Measurements from ENCODE around the gene GOLGA8Q.
"Not testable (repeated sequence)": the region's sequence is repeated elsewhere in the genome, so short reads cannot be mapped to it uniquely, and the experiment has no call there.

The GOLGA8Q gene, protein sequence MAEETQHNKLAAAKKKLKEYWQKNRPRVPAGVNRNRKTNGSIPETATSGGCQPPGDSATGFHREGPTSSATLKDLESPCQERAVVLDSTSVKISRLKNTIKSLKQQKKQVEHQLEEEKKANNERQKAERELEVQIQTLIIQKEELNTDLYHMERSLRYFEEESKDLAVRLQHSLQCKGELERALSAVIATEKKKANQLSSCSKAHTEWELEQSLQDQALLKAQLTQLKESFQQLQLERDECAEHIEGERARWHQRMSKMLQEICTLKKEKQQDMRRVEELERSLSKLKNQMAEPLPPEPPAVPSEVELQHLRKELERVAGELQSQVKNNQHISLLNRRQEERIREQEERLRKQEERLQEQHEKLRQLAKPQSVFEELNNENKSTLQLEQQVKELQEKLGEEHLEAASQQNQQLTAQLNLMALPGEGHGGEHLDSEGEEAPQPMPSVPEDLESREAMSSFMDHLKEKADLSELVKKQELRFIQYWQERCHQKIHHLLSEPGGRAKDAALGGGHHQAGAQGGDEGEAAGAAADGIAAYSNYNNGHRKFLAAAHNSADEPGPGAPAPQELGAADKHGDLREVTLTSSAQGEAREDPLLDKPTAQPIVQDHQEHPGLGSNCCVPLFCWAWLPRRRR

GRCh38 chr15:30551750-30552149, at the start of gene GOLGA8Q:
Gene GOLGA8Q (plus strand): TSS chr15:30552050. CDS start chr15:30552078, 28 bp downstream.
- DNase-seq = not testable (repeated sequence)

- not testable (repeated sequence) for DNase-seq
Measured at GRCh38 chr15:30502904-30503781, 48.7 kb upstream of the GOLGA8Q start.

GRCh38 chr15:30504162-30504843, 47.5 kb upstream of the GOLGA8Q start:
- not testable (repeated sequence) for DNase-seq

DNA sequence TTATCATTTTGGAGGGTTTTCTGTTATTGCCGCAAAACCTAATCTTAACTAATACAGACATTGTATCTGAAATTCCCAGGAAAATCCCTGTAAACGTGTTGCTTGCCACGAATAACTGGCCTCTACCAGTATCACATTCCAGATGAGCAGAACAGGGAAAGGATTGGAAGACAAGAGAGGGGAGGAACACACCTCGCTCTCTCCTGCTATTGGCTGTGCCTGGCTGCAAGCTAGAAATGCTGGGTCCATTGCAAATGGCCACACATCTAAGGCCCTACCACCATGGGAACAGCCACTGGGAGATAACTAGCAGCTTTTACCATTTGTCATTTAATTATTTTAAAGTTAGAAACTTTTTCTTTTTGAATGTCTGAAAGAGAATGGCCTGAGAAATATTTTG, 37.3 kb upstream of the GOLGA8Q start:
- DNase-seq = not testable (repeated sequence)

DNA sequence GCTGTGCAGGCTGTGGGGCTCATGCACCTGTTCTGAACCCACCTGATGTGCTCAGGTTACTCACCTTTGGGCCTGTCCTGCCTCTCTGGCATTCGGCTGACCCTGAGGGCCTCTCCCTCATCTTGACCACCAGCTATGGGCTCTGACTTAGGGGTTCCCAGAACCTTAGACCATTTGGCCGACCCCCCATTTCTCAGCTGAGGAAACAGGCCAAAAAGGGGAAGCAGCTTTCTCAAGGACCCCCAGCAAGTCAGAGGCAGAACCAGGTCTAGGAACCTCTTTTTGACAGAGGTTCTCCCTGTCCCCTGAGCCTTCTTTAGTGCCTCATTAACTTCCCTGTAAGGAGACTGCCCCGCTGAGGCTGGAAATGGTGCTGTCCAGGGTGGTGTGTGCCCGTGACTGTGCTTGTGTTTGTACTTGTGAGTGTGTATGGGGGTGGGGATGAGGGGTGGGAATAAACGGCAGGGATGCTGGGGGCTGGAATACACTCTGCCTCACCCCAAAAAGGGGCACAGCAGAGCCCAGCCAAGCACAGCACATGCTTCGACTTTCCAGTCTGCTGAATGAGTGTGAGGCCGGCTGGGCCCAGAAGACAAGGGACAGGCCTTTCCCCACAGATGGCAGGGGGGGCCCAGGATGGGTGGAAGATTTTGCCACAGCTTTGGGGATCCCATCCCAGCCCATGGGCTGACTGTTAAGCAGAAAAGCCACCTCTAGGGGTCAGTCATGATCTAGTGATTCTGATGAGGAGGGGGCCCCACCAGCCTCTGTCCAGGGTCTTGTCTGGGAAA, 28.2 kb upstream of the GOLGA8Q start:
- not testable (repeated sequence) for DNase-seq

- not testable (repeated sequence) for DNase-seq
Measured at GRCh38 chr15:30525912-30526311, 25.9 kb upstream of the GOLGA8Q start.

DNA sequence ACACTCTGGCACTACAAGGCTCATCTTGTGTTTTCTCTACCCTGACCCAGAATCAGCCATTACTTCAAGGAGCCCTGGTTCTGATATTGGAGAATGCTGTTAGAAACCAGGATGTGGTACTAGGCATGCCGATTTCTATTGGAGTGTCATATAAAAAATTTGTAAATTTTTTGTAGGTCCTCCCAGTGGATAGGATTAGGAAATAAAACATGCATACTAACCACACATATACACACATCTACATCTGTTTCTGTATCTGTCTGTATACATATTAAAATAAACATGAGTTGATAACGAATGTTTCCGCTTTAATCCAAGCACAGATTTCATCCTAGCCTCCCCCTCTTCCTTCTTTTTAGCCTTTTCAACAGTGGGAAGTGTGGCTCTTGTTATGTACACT, 22.8 kb upstream of the GOLGA8Q start:
- DNase-seq = not testable (repeated sequence)

DNA sequence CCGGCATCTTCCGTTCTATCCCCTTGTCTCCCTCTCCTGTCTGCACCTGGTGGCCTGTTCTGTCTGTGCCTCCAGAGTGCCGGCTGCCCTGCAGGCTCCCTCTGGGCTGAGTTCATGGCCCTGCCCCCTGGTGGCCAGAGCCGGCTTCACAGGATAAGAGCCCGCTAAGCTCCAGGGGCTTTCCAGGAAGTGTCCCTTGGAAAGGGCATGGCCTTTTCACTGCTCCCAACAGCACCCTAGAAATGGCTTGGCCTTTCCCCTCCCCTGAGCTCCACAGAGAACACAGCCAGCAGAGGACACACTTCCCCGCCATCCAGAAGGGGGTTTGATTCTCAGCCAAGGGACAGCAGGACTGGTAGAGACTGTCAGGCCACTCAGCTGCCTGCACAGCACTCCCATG, 15.1 kb downstream of the GOLGA8Q start:
- not testable (repeated sequence) for DNase-seq

- not testable (repeated sequence) for DNase-seq
Measured at GRCh38 chr15:30573012-30573491, 21.2 kb downstream of the GOLGA8Q start.

- not testable (repeated sequence) for DNase-seq
Measured at GRCh38 chr15:30579394-30579970, 27.6 kb downstream of the GOLGA8Q start.

- DNase-seq = not testable (repeated sequence)
Measured at GRCh38 chr15:30580716-30581115, 28.9 kb downstream of the GOLGA8Q start.

GRCh38 chr15:30598953-30599352, 47.1 kb downstream of the GOLGA8Q start:
- DNase-seq = not testable (repeated sequence)

- not testable (repeated sequence) for DNase-seq
Measured at GRCh38 chr15:30603796-30604195, 51.9 kb downstream of the GOLGA8Q start, which contains the start of gene GOLGA8H. Gene GOLGA8H (plus strand): TSS chr15:30604028. CDS start chr15:30604126, 98 bp downstream.

Data from DMS79 (cell line).